ENCODE data around the gene NFATC2. TPM values are rescaled to one million over a fixed set of nuclear protein-coding genes. Genes with fewer than 3 reads are reported as not detected.

The NFATC2 gene
- total RNA-seq, 1 donor from 2014 or later = not detected

DNA sequence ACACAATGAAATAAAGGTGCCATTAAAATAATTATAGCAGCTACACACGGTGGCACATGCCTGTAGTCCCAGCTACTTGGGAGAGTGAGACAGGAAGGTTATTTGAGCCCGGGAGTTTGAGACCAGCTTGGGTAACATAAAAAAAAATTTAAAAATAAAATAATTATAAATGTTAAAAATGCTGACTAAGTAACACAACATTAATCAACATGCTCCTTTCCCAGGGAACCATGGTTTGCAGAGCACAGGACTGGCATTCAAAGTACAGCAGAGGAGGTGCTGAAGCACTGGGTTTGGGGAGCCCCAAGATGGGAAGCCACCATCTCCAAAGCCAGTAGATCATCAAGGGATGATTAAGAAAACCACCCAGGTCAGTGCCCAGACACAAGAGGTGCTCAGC is 51.9 kb downstream of the NFATC2 start:
- FAIRE-seq (no peak), DNase-seq (ENCODE audit: low read depth) (no peak)
- TF ChIP-seq, protein P1, sequence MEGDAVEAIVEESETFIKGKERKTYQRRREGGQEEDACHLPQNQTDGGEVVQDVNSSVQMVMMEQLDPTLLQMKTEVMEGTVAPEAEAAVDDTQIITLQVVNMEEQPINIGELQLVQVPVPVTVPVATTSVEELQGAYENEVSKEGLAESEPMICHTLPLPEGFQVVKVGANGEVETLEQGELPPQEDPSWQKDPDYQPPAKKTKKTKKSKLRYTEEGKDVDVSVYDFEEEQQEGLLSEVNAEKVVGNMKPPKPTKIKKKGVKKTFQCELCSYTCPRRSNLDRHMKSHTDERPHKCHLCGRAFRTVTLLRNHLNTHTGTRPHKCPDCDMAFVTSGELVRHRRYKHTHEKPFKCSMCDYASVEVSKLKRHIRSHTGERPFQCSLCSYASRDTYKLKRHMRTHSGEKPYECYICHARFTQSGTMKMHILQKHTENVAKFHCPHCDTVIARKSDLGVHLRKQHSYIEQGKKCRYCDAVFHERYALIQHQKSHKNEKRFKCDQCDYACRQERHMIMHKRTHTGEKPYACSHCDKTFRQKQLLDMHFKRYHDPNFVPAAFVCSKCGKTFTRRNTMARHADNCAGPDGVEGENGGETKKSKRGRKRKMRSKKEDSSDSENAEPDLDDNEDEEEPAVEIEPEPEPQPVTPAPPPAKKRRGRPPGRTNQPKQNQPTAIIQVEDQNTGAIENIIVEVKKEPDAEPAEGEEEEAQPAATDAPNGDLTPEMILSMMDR (IDR thresholded peaks at IDR 0.05; ENCODE audit: insufficient read depth, low read length, severe bottlenecking) = no peak
- H3K36me3 ChIP-seq (ENCODE audit: control insufficient read depth, insufficient read depth, low read length) = no peaks in the 10 kb centered on the region
- peaks cover 6% of the 10 kb centered on the region for H3K27me3 ChIP-seq (ENCODE audit: control insufficient read depth, insufficient read depth, low read length)
- no peak overlapping the region for H3K4me3 ChIP-seq (ENCODE audit: low read depth, low read length)

GRCh38 chr20:51489611-51490010 is 52.9 kb downstream of the NFATC2 start:
- FAIRE-seq = no peak
- H3K27me3 ChIP-seq (ENCODE audit: control insufficient read depth, insufficient read depth, low read length) = peaks cover 6% of the 10 kb centered on the region
- no peak overlapping the region for H3K4me3 ChIP-seq (ENCODE audit: low read depth, low read length)
- no peaks in the 10 kb centered on the region for H3K36me3 ChIP-seq (ENCODE audit: control insufficient read depth, insufficient read depth, low read length)
- peak; percentile 16 for DNase-seq (ENCODE audit: low read depth)
- TF ChIP-seq, protein P1 (IDR thresholded peaks at IDR 0.05; ENCODE audit: insufficient read depth, low read length, severe bottlenecking) = no peak

GRCh38 chr20:51488331-51488730 is 54.2 kb downstream of the NFATC2 start:
- FAIRE-seq (no peak), DNase-seq (ENCODE audit: low read depth) (no peak)
- H3K27me3 ChIP-seq (ENCODE audit: control insufficient read depth, insufficient read depth, low read length) = peaks cover 6% of the 10 kb centered on the region
- no peak overlapping the region for H3K4me3 ChIP-seq (ENCODE audit: low read depth, low read length)
- no peaks in the 10 kb centered on the region for H3K36me3 ChIP-seq (ENCODE audit: control insufficient read depth, insufficient read depth, low read length)
- TF ChIP-seq, protein P1 (IDR thresholded peaks at IDR 0.05; ENCODE audit: insufficient read depth, low read length, severe bottlenecking) = no peak

DNA sequence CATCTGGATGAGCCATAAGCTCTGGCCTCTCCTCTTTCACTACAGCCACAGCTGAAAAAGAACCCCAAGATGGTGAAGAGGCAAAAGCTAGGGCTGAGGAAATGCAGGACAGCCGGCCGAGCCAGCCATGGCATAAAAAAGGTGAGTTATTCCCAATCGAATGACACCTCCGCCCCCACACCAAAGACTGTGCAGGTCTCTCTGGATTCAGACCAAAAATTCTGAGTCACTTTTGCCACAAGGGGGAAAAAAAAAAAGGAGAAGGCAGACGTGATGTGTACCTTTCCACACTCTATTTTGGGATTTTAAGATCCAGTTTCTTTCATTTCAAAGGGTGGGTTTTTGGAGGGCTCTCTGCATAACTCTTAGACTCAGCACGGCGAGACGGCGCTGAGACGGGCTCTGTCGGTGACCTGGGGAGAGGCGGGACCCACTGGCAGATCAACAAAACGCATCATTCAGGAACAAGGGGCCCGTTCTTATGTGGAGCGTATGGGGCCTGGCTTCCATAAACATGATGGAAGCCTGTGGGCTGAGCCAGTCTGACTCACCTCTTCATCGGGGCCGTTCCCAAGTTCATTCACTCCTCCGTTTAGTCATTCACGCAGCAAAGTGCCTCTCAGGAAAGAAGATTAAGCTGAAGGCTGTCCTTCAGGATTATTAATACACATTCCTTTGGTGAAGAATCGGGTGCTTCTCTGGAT is 54.8 kb downstream of the NFATC2 start:
- Histone ChIP-seq H3K27me3 (ENCODE audit: control insufficient read depth, insufficient read depth, low read length) (peaks cover 4% of the 10 kb centered on the region), H3K4me3 (ENCODE audit: low read depth, low read length) (peak overlapping the region; percentile 13), H3K36me3 (ENCODE audit: control insufficient read depth, insufficient read depth, low read length) (no peaks in the 10 kb centered on the region)
- DNase-seq (ENCODE audit: low read depth) (peak; percentile 94), FAIRE-seq (no peak)
- TF ChIP-seq, protein P1 (IDR thresholded peaks at IDR 0.05; ENCODE audit: insufficient read depth, low read length, severe bottlenecking) = no peak

DNA sequence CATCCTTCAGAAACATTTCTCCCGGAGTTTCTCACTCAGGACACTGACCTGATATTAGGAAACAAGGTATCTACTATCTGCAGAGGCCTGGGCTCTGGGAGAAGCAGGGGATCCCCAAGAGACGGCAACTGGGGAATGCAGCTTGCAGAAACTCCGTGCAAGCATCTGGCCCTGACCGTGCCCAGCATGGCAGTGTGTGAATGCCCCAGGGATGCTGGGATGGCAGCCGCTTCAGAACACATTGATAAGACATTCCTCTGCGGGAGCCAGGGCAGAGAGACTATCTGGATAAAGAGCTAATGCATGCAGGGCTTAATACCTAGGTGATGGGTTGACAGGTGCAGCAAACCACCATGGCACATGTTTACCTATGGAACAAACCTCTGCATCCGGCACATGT is 55.4 kb downstream of the NFATC2 start:
- TF ChIP-seq, protein P1 (IDR thresholded peaks at IDR 0.05; ENCODE audit: insufficient read depth, low read length, severe bottlenecking) = no peak
- no peak for DNase-seq (ENCODE audit: low read depth)
- peaks cover 2% of the 10 kb centered on the region for H3K27me3 ChIP-seq (ENCODE audit: control insufficient read depth, insufficient read depth, low read length)
- H3K36me3 ChIP-seq (ENCODE audit: control insufficient read depth, insufficient read depth, low read length) = no peaks in the 10 kb centered on the region
- no peak overlapping the region for H3K4me3 ChIP-seq (ENCODE audit: low read depth, low read length)
- no peak for FAIRE-seq

All from bronchial epithelial cell (primary cell).